Adrenal gland (tissue), 5 donors: Measurements from ENCODE around the gene TM7SF3.

Source experiments
- CTCF ChIP-seq, 6 experiments: fragments of 450-650 bp in 4 of 6; fragments of 200-600 bp in 2 of 6; sonication (generic) in 1 of 6; IDR thresholded peaks; 1 replicate in 5 of 6; 2 replicates in 1 of 6; pipeline versions ENCODE4 v1.5.1 to v1.8.0; 2016 to 2021; ENCODE audit warnings: antibody characterized with exemption in 6 of 6, mild to moderate bottlenecking in 2 of 6, moderate library complexity in 1 of 6
- POLR2A ChIP-seq, 2 donors: fragments of 450-650 bp; IDR thresholded peaks; one replicate each; pipeline ENCODE4 v1.6.1; 2017; ENCODE audit warnings: antibody characterized with exemption in 2 of 2, mild to moderate bottlenecking in 2 of 2, moderate library complexity in 1 of 2
- donor health status: DM: no; HTN: no; CAD: no.

GRCh38 chr12:26940516-26941214, 73.5 kb downstream of the TM7SF3 start:
- TF ChIP-seq CTCF (IDR thresholded peaks at IDR 0.05): no peak
- TF ChIP-seq POLR2A (IDR thresholded peaks at IDR 0.05): no peak
